Muscle of leg (tissue), 11 donors: ENCODE data around the gene ZNF516. TPM values are rescaled to one million over a fixed set of nuclear protein-coding genes. Genes with fewer than 3 reads are reported as not detected.

ENCODE experiments used
- DNase-seq: peaks from one replicate; pipeline ENCODE4 v3.0.0; 2013
- H3K27ac ChIP-seq: one replicate; pipeline ENCODE4 v1.5.1; 2013; ENCODE audit warnings: mild to moderate bottlenecking, low read length, control low read depth
- H3K27me3 ChIP-seq: one replicate; pipeline ENCODE4 v1.6.1; 2013; ENCODE audit warnings: low read length; ENCODE audit not compliant: control insufficient read depth, insufficient read depth
- H3K36me3 ChIP-seq: one replicate; pipeline ENCODE4 v1.6.1; 2013; ENCODE audit warnings: low read length; ENCODE audit not compliant: control insufficient read depth, insufficient read depth
- H3K4me1 ChIP-seq: one replicate; pipeline ENCODE4 v1.6.1; 2013; ENCODE audit warnings: low read length; ENCODE audit not compliant: control insufficient read depth, insufficient read depth
- H3K4me3 ChIP-seq: one replicate; pipeline ENCODE4 v1.5.1; 2013; ENCODE audit warnings: low read length, control low read depth
- H3K9me3 ChIP-seq: replicated peaks from 2 replicates; pipeline ENCODE4 v1.6.1; 2013; ENCODE audit warnings: low read depth, low read length; ENCODE audit not compliant: control insufficient read depth
- WGBS: methylation state at CpG from one replicate; pipeline ENCODE4 v1.1.5; 2013; ENCODE audit warnings: missing lambda C conversion rate; ENCODE audit not compliant: insufficient coverage; 5-methylcytosine and 5-hydroxymethylcytosine counted together
- polyA plus RNA-seq, 8 donors: library from polyadenylated mRNA; unstranded; fragments of 120-200 nt; gene quantifications; one replicate each; pipeline versions ENCODE4 v1.2.1 to v1.2.3, GENCODE V29; 2013; ENCODE audit warnings: inconsistent platforms in 1 of 8, low replicate concordance in 1 of 8; ENCODE audit not compliant: insufficient read length in 8 of 8, insufficient read depth in 1 of 8
- total RNA-seq: library from RNA; stranded (reverse); fragments of 120-200 nt; gene quantifications from one replicate; pipeline ENCODE4 v1.2.4, GENCODE V29; 2013

The ZNF516 gene
- total and polyA plus RNA-seq, 9 donors = 26.6 to 52.9 (median 42.9) TPM

DNA sequence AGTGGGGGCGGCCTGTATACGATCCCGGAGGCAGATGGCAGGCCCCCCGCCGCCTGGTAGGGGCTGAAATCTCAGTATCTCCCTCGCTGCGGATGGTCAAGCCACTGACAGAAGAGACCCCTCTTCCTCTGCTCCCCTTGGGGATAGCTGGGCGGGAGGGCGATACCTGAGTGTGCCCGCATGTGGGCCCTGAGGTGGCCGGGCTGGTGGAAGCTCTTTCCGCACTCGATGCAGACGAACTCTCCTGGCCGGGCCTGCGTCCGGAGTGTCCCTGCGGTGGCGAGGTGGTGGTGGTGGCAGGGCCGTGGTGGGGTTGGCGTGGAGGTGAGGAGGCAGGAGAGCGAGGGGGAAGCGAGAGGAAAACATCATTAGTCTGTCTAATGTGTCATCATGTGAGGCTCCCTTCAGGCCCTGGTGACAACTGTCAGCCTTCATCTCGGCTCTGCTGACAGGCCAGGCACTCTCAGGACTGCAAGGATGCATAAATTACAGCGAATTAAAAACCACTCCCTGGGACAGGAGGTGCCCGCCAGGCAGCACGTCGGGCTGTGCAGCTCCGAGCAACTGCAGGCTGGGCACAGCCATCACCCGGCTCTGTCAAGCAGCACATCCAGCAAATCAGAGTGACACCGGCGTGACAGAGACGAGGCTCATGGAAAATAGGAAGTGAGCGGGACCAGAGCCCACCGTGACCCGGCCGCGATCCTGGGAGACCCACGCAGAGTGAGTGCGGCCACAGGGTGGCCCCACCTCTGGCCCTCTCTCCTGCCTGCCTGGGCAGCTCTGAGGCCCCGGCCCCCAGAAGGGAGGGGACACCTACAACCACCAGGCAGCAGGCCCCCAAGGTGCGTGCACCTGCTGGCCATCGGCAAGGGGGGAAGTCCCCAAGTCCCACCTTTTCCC lies 123.5 kb downstream of the ZNF516 start:
- H3K4me3 ChIP-seq = no peak overlapping the region
- no peak overlapping the region for H3K27ac ChIP-seq
- 93% methylated on average over 34 of the region's 43 CpGs for WGBS
- no peaks in the 10 kb centered on the region for H3K9me3 ChIP-seq
- no peak for DNase-seq
- H3K27me3 ChIP-seq = no peaks in the 10 kb centered on the region
- no peaks in the 10 kb centered on the region for H3K4me1 ChIP-seq
- H3K36me3 ChIP-seq = peaks cover 41% of the 10 kb centered on the region

- peaks cover 41% of the 10 kb centered on the region for H3K36me3 ChIP-seq
- H3K4me3 ChIP-seq = no peak overlapping the region
- no peaks in the 10 kb centered on the region for H3K9me3 ChIP-seq
- H3K4me1 ChIP-seq = no peaks in the 10 kb centered on the region
- H3K27me3 ChIP-seq = no peaks in the 10 kb centered on the region
- 90% methylated on average over 5 of the region's 10 CpGs for WGBS
- H3K27ac ChIP-seq = no peak overlapping the region
- DNase-seq = no peak
Observed at GRCh38 chr18:76370686-76371085, 124.4 kb downstream of the ZNF516 start.

- no peak overlapping the region for H3K27ac ChIP-seq
- H3K4me1 ChIP-seq = no peaks in the 10 kb centered on the region
- no peak for DNase-seq
- no peaks in the 10 kb centered on the region for H3K9me3 ChIP-seq
- H3K36me3 ChIP-seq = peaks cover 40% of the 10 kb centered on the region
- H3K27me3 ChIP-seq = no peaks in the 10 kb centered on the region
- H3K4me3 ChIP-seq = no peak overlapping the region
- WGBS = 92% methylated on average over 7 of the region's 12 CpGs
Observed at GRCh38 chr18:76370201-76370600, 124.8 kb downstream of the ZNF516 start.

DNA sequence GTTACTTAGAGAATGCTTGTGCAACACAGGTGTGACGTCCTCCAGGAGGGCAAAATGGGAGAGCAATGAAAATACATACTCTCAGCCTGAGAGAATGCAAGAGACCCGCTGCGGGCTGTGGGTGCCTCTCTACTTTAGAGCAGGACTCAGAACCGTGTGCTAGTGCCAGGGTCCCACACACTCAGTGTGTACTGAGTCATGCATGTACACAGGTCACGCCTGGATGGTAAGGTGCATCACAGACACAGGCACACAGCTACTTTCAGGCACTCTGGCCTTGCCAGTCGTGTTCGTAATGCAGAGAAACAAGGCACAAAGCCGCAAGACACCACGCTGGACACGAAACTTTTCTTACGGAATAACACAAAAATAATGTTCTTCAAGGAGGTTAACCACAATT lies 125.3 kb downstream of the ZNF516 start:
- 96% methylated on average over 11 of the region's 11 CpGs for WGBS
- no peak overlapping the region for H3K27ac ChIP-seq
- H3K27me3 ChIP-seq = no peaks in the 10 kb centered on the region
- H3K4me1 ChIP-seq = no peaks in the 10 kb centered on the region
- peaks cover 37% of the 10 kb centered on the region for H3K36me3 ChIP-seq
- H3K9me3 ChIP-seq = no peaks in the 10 kb centered on the region
- no peak overlapping the region for H3K4me3 ChIP-seq
- no peak for DNase-seq

DNA sequence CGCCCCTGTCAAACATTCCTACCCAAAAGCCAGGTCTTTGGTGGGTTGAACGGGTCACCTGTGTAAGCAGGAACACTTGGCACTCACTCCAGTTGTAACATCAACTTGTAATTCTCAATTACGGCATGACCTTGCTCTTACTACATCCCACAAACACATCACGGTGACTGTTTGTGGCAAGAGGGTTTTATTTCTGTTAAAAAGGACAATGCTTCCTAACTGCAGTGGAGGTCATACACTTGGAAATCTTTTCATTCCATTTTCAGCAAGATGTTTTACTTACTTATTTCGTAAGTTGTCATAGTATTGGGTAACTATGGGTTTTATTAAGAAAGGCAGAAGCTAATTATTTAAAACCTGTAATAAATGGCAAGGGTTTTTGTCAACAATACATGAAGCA lies 126.1 kb downstream of the ZNF516 start:
- 89% methylated on average over 1 of the region's 5 CpGs for WGBS
- H3K9me3 ChIP-seq = no peaks in the 10 kb centered on the region
- H3K36me3 ChIP-seq = peaks cover 40% of the 10 kb centered on the region
- no peak overlapping the region for H3K4me3 ChIP-seq
- no peaks in the 10 kb centered on the region for H3K27me3 ChIP-seq
- H3K27ac ChIP-seq = no peak overlapping the region
- no peaks in the 10 kb centered on the region for H3K4me1 ChIP-seq
- DNase-seq = no peak

- DNase-seq = no peak
- Histone ChIP-seq H3K4me3 (no peak overlapping the region), H3K27ac (no peak overlapping the region), H3K27me3 (no peaks in the 10 kb centered on the region), H3K36me3 (peaks cover 46% of the 10 kb centered on the region), H3K9me3 (no peaks in the 10 kb centered on the region), H3K4me1 (no peaks in the 10 kb centered on the region)
- WGBS = 100% methylated on average over 1 of the region's 3 CpGs
Observed at GRCh38 chr18:76368271-76368670, 126.8 kb downstream of the ZNF516 start.

DNA sequence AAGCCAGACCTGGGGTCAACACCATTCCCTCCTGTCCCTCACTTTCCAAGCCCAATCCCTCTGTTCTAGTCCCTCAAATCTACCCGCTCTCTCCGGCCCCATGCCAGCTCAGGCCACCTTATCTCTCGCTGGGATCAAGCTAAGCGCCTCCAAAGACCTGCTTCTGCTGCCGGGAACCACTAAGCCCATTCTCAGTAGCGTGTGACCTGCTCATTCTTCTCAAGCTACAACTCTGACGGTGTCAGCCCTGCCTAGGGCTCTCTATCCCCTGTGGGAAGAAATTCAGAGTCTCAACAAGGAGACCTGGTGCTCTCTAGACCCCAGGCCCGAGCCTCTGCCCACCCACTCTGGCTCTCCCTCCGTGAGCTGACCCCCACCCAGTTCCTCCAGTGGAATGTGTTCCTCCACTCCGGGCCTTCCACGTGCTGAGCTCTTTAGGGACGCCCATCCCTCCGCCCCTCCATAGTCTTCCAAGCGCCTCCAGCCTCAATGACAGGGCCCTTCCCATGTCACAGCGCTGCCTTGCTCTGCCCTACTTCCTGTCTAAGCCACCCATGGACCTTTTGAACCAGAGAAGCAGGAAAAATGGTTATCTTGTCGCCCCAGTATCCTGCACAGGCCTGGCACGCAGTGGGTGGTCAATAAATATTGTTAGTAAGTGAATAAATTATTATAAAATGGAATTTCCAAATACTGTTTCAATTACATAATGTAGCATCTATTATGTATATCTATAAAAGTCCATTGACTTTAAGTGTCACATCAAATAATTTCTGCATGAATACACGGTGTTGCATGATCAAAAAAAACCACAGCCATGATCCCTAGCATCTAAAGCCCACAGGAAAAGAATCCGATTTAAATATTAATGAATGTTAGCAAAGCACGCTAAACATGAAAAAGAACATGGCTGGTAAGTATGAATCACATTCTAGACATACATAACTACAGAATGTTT lies 127.6 kb downstream of the ZNF516 start:
- Histone ChIP-seq H3K36me3 (peaks cover 46% of the 10 kb centered on the region), H3K27me3 (no peaks in the 10 kb centered on the region), H3K4me3 (no peak overlapping the region), H3K27ac (no peak overlapping the region), H3K9me3 (no peaks in the 10 kb centered on the region), H3K4me1 (no peaks in the 10 kb centered on the region)
- DNase-seq = no peak
- 93% methylated on average over 15 of the region's 20 CpGs for WGBS

DNA sequence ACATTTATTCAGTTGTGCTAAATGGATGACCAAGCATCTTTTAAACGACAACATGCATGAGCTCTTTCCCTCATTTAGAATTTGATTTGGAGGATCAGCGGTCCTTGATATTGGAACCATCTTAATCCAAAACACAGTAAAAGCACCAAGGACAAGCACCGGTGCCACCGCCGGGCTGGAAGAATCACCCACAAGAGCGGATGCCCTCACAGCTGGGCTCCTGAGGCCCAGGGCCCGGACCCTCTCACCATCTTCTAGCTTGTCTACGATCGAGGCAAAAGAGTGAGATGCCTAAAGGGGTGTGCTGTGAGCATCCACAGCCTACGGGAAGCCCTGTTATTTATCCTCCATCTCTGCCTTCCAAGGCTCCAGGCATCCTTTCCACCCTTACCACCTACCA lies 129.5 kb downstream of the ZNF516 start:
- H3K4me1 ChIP-seq = no peaks in the 10 kb centered on the region
- no peak for DNase-seq
- no peak overlapping the region for H3K27ac ChIP-seq
- no peaks in the 10 kb centered on the region for H3K9me3 ChIP-seq
- peaks cover 48% of the 10 kb centered on the region for H3K36me3 ChIP-seq
- H3K4me3 ChIP-seq = no peak overlapping the region
- no peaks in the 10 kb centered on the region for H3K27me3 ChIP-seq
- 100% methylated on average over 1 of the region's 10 CpGs for WGBS

- Histone ChIP-seq H3K27ac (no peak overlapping the region), H3K4me3 (no peak overlapping the region), H3K27me3 (no peaks in the 10 kb centered on the region), H3K9me3 (no peaks in the 10 kb centered on the region), H3K4me1 (no peaks in the 10 kb centered on the region), H3K36me3 (peaks cover 43% of the 10 kb centered on the region)
- 83% methylated on average over 1 of the region's 14 CpGs for WGBS
- DNase-seq = no peak
Observed at GRCh38 chr18:76364282-76365259, 130.5 kb downstream of the ZNF516 start.
